ENCODE results near the gene ZNF521. TPM values are rescaled to one million over a fixed set of nuclear protein-coding genes. Genes with fewer than 3 reads are reported as not detected.

Gene ZNF521
- total RNA-seq, 1 donor from 2014 or later = 51.4 TPM

DNA sequence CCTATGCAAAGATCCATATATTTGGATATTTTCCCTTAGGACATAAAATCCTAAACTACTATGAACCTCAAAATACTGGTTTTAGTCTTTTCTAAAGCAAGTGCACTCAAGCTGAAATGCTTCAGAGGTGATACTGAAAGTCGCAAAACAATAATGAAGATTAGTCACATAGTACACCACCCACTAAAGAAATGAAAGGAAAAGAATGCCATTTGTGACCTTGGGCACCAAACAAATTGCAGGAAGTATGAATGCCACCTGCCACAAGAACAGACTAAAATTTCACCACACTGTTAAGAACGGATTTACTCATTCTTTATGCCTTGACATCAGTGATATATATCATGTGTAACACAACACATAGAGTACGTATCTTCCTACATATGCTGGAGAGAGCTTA, 161.5 kb downstream of the ZNF521 start:
- Mint-ChIP-seq H3K27me3 (ENCODE audit: low read depth) (no peaks in the 10 kb centered on the region), H3K36me3 (no peaks in the 10 kb centered on the region), H3K9me3 (no peaks in the 10 kb centered on the region), H3K4me1 (peaks cover 9% of the 10 kb centered on the region), H3K27ac (no peak overlapping the region), H3K4me3 (no peak overlapping the region)
- TF ChIP-seq, protein P1, sequence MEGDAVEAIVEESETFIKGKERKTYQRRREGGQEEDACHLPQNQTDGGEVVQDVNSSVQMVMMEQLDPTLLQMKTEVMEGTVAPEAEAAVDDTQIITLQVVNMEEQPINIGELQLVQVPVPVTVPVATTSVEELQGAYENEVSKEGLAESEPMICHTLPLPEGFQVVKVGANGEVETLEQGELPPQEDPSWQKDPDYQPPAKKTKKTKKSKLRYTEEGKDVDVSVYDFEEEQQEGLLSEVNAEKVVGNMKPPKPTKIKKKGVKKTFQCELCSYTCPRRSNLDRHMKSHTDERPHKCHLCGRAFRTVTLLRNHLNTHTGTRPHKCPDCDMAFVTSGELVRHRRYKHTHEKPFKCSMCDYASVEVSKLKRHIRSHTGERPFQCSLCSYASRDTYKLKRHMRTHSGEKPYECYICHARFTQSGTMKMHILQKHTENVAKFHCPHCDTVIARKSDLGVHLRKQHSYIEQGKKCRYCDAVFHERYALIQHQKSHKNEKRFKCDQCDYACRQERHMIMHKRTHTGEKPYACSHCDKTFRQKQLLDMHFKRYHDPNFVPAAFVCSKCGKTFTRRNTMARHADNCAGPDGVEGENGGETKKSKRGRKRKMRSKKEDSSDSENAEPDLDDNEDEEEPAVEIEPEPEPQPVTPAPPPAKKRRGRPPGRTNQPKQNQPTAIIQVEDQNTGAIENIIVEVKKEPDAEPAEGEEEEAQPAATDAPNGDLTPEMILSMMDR (IDR thresholded peaks at IDR 0.05; ENCODE audit: unreplicated experiment) = no peak
- DNase-seq (ENCODE audit: low spot score in 2 of 2, unreplicated experiment in 2 of 2) = no peak

- no peak overlapping the region for H3K27ac Mint-ChIP-seq
- H3K4me1 Mint-ChIP-seq = peaks cover 9% of the 10 kb centered on the region
- no peaks in the 10 kb centered on the region for H3K36me3 Mint-ChIP-seq
- H3K27me3 Mint-ChIP-seq (ENCODE audit: low read depth) = no peaks in the 10 kb centered on the region
- no peak for DNase-seq (ENCODE audit: low spot score in 2 of 2, unreplicated experiment in 2 of 2)
- H3K9me3 Mint-ChIP-seq = no peaks in the 10 kb centered on the region
- TF ChIP-seq, protein P1 (IDR thresholded peaks at IDR 0.05; ENCODE audit: unreplicated experiment) = no peak
- no peak overlapping the region for H3K4me3 Mint-ChIP-seq
These were observed 162.4 kb downstream of the ZNF521 start for GRCh38 chr18:25189391-25190185.

GRCh38 chr18:25187521-25188192, 164.3 kb downstream of the ZNF521 start:
- TF ChIP-seq, protein P1 (IDR thresholded peaks at IDR 0.05; ENCODE audit: unreplicated experiment) = no peak
- Mint-ChIP-seq H3K27me3 (ENCODE audit: low read depth) (no peaks in the 10 kb centered on the region), H3K27ac (no peak overlapping the region), H3K4me3 (no peak overlapping the region), H3K4me1 (peaks cover 9% of the 10 kb centered on the region), H3K36me3 (no peaks in the 10 kb centered on the region), H3K9me3 (no peaks in the 10 kb centered on the region)
- DNase-seq (ENCODE audit: low spot score in 2 of 2, unreplicated experiment in 2 of 2) = no peak

DNA sequence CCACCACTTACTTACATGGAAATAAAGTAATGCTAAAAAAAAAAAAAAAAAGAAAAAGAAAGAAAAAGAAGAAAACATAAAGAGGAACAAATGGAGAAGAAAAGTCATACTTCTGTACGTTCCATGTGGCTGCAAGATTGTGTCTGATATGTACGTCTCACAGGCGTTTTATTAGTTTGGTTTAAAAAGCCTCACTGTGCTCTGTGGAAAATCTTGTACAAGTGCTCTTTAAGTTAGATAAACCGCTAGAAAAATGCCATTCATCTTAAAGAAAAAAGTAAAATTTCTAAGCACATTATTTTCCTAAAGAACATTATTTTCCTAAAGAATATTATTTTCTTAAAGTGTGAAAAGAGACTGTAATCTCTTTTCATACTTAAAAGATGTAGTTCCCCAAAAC, 165.1 kb downstream of the ZNF521 start:
- no peak overlapping the region for H3K27ac Mint-ChIP-seq
- H3K4me3 Mint-ChIP-seq = no peak overlapping the region
- no peaks in the 10 kb centered on the region for H3K27me3 Mint-ChIP-seq (ENCODE audit: low read depth)
- DNase-seq (ENCODE audit: low spot score in 2 of 2, unreplicated experiment in 2 of 2) = no peak
- H3K4me1 Mint-ChIP-seq = peaks cover 9% of the 10 kb centered on the region
- no peaks in the 10 kb centered on the region for H3K9me3 Mint-ChIP-seq
- H3K36me3 Mint-ChIP-seq = no peaks in the 10 kb centered on the region
- TF ChIP-seq, protein P1 (IDR thresholded peaks at IDR 0.05; ENCODE audit: unreplicated experiment) = no peak

- no peaks in the 10 kb centered on the region for H3K36me3 Mint-ChIP-seq
- TF ChIP-seq, protein P1 (IDR thresholded peaks at IDR 0.05; ENCODE audit: unreplicated experiment) = no peak
- H3K4me3 Mint-ChIP-seq = no peak overlapping the region
- H3K27me3 Mint-ChIP-seq (ENCODE audit: low read depth) = no peaks in the 10 kb centered on the region
- peaks cover 33% of the 10 kb centered on the region for H3K4me1 Mint-ChIP-seq
- DNase-seq (ENCODE audit: low spot score in 2 of 2, unreplicated experiment in 2 of 2) = no peak
- no peaks in the 10 kb centered on the region for H3K9me3 Mint-ChIP-seq
- no peak overlapping the region for H3K27ac Mint-ChIP-seq
These were observed 170.0 kb downstream of the ZNF521 start for GRCh38 chr18:25181993-25182392.

Data from mesothelial cell of epicardium (in vitro differentiated cells).